Skin of body (tissue), 2 donors: ENCODE measurements around the gene FILIP1. TPM values are rescaled to one million over a fixed set of nuclear protein-coding genes. Genes with fewer than 3 reads are reported as not detected.

ENCODE experiments used
- DNase-seq: peaks from one replicate; lab custom pipeline; 2025; lab: John Stamatoyannopoulos, UW
- total RNA-seq: library from RNA; depleted of rRNA; stranded (reverse); fragments of >200 nt; gene quantifications from one replicate; pipeline ENCODE4 v1.2.3, GENCODE V29; 2014

Gene FILIP1
- total RNA-seq, 1 donor from 2014 or later = 7.9 TPM

GRCh38 chr6:75382634-75382900 lies 111.0 kb downstream of the FILIP1 start:
- no peak for DNase-seq

GRCh38 chr6:75381877-75382633 lies 111.5 kb downstream of the FILIP1 start:
- DNase-seq = peak; percentile 94

GRCh38 chr6:75379536-75379935 lies 114.1 kb downstream of the FILIP1 start:
- no peak for DNase-seq

- no peak for DNase-seq
Measured at GRCh38 chr6:75378101-75378500, 115.5 kb downstream of the FILIP1 start.

GRCh38 chr6:75377386-75377785 lies 116.2 kb downstream of the FILIP1 start:
- no peak for DNase-seq

- no peak for DNase-seq
Measured at GRCh38 chr6:75376347-75377024, 117.1 kb downstream of the FILIP1 start.

GRCh38 chr6:75374961-75375400 lies 118.6 kb downstream of the FILIP1 start:
- no peak for DNase-seq

- DNase-seq = no peak
Measured at GRCh38 chr6:75372884-75373283, 120.7 kb downstream of the FILIP1 start.

- no peak for DNase-seq
Measured at GRCh38 chr6:75370011-75370410, 123.6 kb downstream of the FILIP1 start.

- no peak for DNase-seq
Measured at GRCh38 chr6:75368864-75369402, 124.7 kb downstream of the FILIP1 start.

GRCh38 chr6:75368151-75368779 lies 125.3 kb downstream of the FILIP1 start:
- DNase-seq = no peak

GRCh38 chr6:75363304-75363703 lies 130.3 kb downstream of the FILIP1 start:
- DNase-seq = no peak

GRCh38 chr6:75353644-75354043 lies 140.0 kb downstream of the FILIP1 start:
- DNase-seq = no peak

GRCh38 chr6:75351570-75351969 lies 142.0 kb downstream of the FILIP1 start:
- DNase-seq = no peak

- DNase-seq = no peak
Measured at GRCh38 chr6:75350808-75351207, 142.8 kb downstream of the FILIP1 start.

GRCh38 chr6:75350156-75350555 lies 143.4 kb downstream of the FILIP1 start:
- no peak for DNase-seq

- DNase-seq = peak; percentile 32
Measured at GRCh38 chr6:75349262-75349984, 144.2 kb downstream of the FILIP1 start.

GRCh38 chr6:75348882-75349261 lies 144.7 kb downstream of the FILIP1 start:
- no peak for DNase-seq

GRCh38 chr6:75347898-75348610 lies 145.5 kb downstream of the FILIP1 start:
- DNase-seq = peak; percentile 57

- DNase-seq = no peak
Measured at GRCh38 chr6:75345413-75345812, 148.2 kb downstream of the FILIP1 start.

GRCh38 chr6:75344455-75344854 lies 149.1 kb downstream of the FILIP1 start:
- DNase-seq = no peak
